Neural crest cell (in vitro differentiated cells): ENCODE data around the gene NTM. TPM values are rescaled to one million over a fixed set of nuclear protein-coding genes. Genes with fewer than 3 reads are reported as not detected.
A peak's percentile ranks its signal among the peaks of the same experiment; 100 is the strongest.

Source experiments
- DNase-seq: peaks from one replicate; pipeline ENCODE4 v3.0.0; 2021; ENCODE audit warnings: low read depth, mixed read lengths, low spot score
- H3K27ac Mint-ChIP-seq: one replicate; pipeline ENCODE4 v1.8.0; 2021; ENCODE audit warnings: mild to moderate bottlenecking, mixed read lengths; ENCODE audit not compliant: unreplicated experiment
- H3K27me3 Mint-ChIP-seq: 2 replicates; pipeline ENCODE4 v1.8.0; 2021; ENCODE audit warnings: low read depth, mild to moderate bottlenecking, mixed read lengths
- H3K36me3 Mint-ChIP-seq: 2 replicates; pipeline ENCODE4 v1.8.0; 2021; ENCODE audit warnings: low read depth, mild to moderate bottlenecking, mixed read lengths
- H3K4me1 Mint-ChIP-seq: 2 replicates; pipeline ENCODE4 v1.8.0; 2021; ENCODE audit warnings: mixed read lengths
- H3K4me3 Mint-ChIP-seq: one replicate; pipeline ENCODE4 v1.8.0; 2021; ENCODE audit warnings: mild to moderate bottlenecking, mixed read lengths
- H3K9me3 Mint-ChIP-seq: 2 replicates; pipeline ENCODE4 v1.8.0; 2021; ENCODE audit warnings: mixed read lengths
- CTCF ChIP-seq: fragments of 200-600 bp; sonication (generic); conservative IDR thresholded peaks from 2 replicates; pipeline ENCODE4 v1.5.0; 2021; ENCODE audit warnings: antibody characterized with exemption, mild to moderate bottlenecking
- total RNA-seq: library from RNA; stranded (reverse); gene quantifications from 2 replicates; pipeline ENCODE4 v1.2.1, GENCODE V29; 2021

The NTM gene
- total RNA-seq, 1 donor from 2014 or later = 11.3 TPM

DNA sequence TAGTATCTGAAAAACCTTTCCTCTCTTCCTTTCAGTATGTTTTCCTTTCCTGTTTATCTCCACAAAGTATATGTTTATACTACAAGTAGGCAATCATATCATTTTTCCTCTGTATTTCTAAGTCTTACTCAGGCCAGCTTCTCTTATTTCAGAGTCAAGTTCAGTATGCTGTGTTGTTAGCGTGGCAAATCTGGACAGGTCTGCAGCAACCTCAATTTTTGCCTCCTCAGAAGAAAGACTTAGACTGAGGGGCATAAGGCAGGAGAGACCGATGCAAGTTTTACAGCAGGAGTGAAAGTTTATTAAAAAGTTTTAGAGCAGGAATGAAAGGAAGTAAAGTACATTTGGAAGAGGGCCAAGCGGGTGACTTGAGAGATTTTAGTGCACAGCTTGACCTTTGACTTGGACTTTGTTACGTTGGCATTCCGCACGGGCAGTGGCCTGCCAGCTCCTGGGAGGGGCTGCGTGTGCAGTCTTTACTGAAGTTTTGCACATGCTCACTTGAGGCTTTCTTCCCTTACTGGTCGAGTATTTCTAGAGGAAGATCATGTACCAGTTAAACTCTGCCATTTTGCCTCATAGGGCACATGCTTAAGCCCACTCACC is 343.2 kb downstream of the NTM start:
- Mint-ChIP-seq H3K36me3 (peaks cover 12% of the 10 kb centered on the region), H3K27ac (no peak overlapping the region)

GRCh38 chr11:131717616-131718015 is 347.2 kb downstream of the NTM start:
- peaks cover 7% of the 10 kb centered on the region for H3K9me3 Mint-ChIP-seq
- peaks cover 27% of the 10 kb centered on the region for H3K4me1 Mint-ChIP-seq
- no peak overlapping the region for H3K4me3 Mint-ChIP-seq
- no peak overlapping the region for H3K27ac Mint-ChIP-seq
- peaks cover 4% of the 10 kb centered on the region for H3K36me3 Mint-ChIP-seq
- no peak for TF ChIP-seq CTCF
- H3K27me3 Mint-ChIP-seq = no peaks in the 10 kb centered on the region
- no peak for DNase-seq

More for the DNA sequence above, 343.2 kb downstream of the NTM start:
- Mint-ChIP-seq H3K9me3 (peaks cover 14% of the 10 kb centered on the region), H3K27me3 (no peaks in the 10 kb centered on the region), H3K4me1 (peaks cover 20% of the 10 kb centered on the region), H3K4me3 (no peak overlapping the region)
- DNase-seq = no peak
- TF ChIP-seq CTCF = no peak

GRCh38 chr11:131723088-131723487 is 352.7 kb downstream of the NTM start:
- Mint-ChIP-seq H3K9me3 (peaks cover 2% of the 10 kb centered on the region), H3K36me3 (no peaks in the 10 kb centered on the region), H3K4me3 (no peak overlapping the region), H3K4me1 (peaks cover 40% of the 10 kb centered on the region), H3K27me3 (no peaks in the 10 kb centered on the region), H3K27ac (no peak overlapping the region)
- no peak for TF ChIP-seq CTCF
- no peak for DNase-seq

- TF ChIP-seq CTCF = no peak
- Mint-ChIP-seq H3K4me3 (no peak overlapping the region), H3K4me1 (peaks cover 28% of the 10 kb centered on the region), H3K27me3 (no peaks in the 10 kb centered on the region), H3K27ac (peak overlapping the region; percentile 4), H3K36me3 (no peaks in the 10 kb centered on the region), H3K9me3 (peaks cover 2% of the 10 kb centered on the region)
- no peak for DNase-seq
Observed at GRCh38 chr11:131724436-131724975, 354.1 kb downstream of the NTM start.

DNA sequence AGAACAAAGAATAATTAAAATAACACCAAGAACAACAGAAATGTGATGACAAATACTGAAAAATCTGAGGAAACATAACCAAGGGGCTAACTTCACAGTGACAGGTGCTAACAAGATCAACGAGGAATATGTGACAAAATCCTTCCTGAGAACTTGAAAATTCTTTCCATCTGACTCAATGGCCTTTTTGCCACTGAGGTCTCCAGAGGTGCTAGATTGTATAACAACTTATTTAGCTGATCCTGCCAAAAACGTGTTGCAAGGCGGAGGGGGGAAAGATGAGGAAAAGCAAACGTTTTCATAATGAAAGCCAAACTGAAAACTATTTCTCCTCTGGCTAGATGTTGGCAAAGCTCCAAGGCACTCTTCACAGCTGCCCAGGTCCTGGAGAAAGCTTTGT is 364.5 kb downstream of the NTM start:
- H3K4me1 Mint-ChIP-seq = peaks cover 17% of the 10 kb centered on the region
- no peaks in the 10 kb centered on the region for H3K27me3 Mint-ChIP-seq
- H3K36me3 Mint-ChIP-seq = no peaks in the 10 kb centered on the region
- no peak overlapping the region for H3K4me3 Mint-ChIP-seq
- H3K27ac Mint-ChIP-seq = no peak overlapping the region
- DNase-seq = no peak
- H3K9me3 Mint-ChIP-seq = no peaks in the 10 kb centered on the region
- TF ChIP-seq CTCF = no peak
